GM19468 (cell line): ENCODE data around the gene TTC32.

Experiments used
- ATAC-seq: cut with Tn5 transposase; IDR thresholded peaks from one replicate; pipeline ENCODE4 v1.9.1; 2021; ENCODE audit warnings: mild to moderate bottlenecking, moderate library complexity, moderate number of reproducible peaks; ENCODE audit not compliant: unreplicated experiment; ENCODE audit errors: extremely low read depth

TTC32 gene

GRCh38 chr2:19854596-19855541 is 46.9 kb downstream of the TTC32 start:
- ATAC-seq: no peak

GRCh38 chr2:19851116-19851695 is 50.6 kb downstream of the TTC32 start:
- no peak for ATAC-seq

GRCh38 chr2:19850056-19851050 is 51.4 kb downstream of the TTC32 start:
- no peak for ATAC-seq

GRCh38 chr2:19848952-19849351 is 52.8 kb downstream of the TTC32 start:
- ATAC-seq: no peak

GRCh38 chr2:19848029-19848750 is 53.6 kb downstream of the TTC32 start:
- ATAC-seq: no peak

GRCh38 chr2:19847486-19847885 is 54.3 kb downstream of the TTC32 start:
- ATAC-seq: no peak
